K562 (cell line): ENCODE results near the gene ZNF148. TPM values are rescaled to one million over a fixed set of nuclear protein-coding genes. Genes with fewer than 3 reads are reported as not detected.

Source experiments
- ATAC-seq: fragments of 200-7000 bp; cut with Tn5 transposase; 3 replicates; pipeline ENCODE4 v1.9.1; 2020; ENCODE audit warnings: moderate library complexity
- BruUV-seq: library from RNA; stranded (reverse); fragments of 400-500 nt; replicated peaks from 2 replicates; lab custom pipeline; 2021; lab: Mats Ljungman, UMichigan
- CTCF ChIA-PET: fragments of 300-600 bp; formaldehyde crosslinking; extraction: SDS; loops from one replicate; lab custom pipeline; 2021; ENCODE audit warnings: low intra/inter-chr PET ratio; lab: Yijun Ruan, JAX
- POLR2A ChIA-PET: fragments of 300-600, 350-650 bp; sonication (Branson Sonifier 250); formaldehyde crosslinking; extraction: SDS; loops from one replicate; lab custom pipeline; 2021; ENCODE audit warnings: antibody characterized with exemption, inconsistent platforms; lab: Yijun Ruan, JAX
- DNase-seq, 4 experiments: peaks; one replicate each; pipeline versions ENCODE4 v3.0.0 to v3.0.0-alpha.2; 2011 to 2018; ENCODE audit warnings: low spot score in 3 of 4, mixed read lengths in 3 of 4; ENCODE audit errors: extremely low read depth in 1 of 4
- FAIRE-seq: peaks from 2 replicates; lab custom pipeline; 2011; peaks lifted over from hg19 to GRCh38; lab: Jason Lieb, UNC
- H2AFZ ChIP-seq: 2 replicates; pipeline ENCODE4 v1.6.0; 2011; ENCODE audit warnings: low read depth, low read length, control low read depth, inconsistent platforms
- H3K27ac ChIP-seq: fragments of 200-600 bp; 3 replicates; pipeline ENCODE4 v1.8.0; 2011; ENCODE audit warnings: low read depth, mild to moderate bottlenecking, control low read depth, inconsistent platforms, low read length, moderate library complexity, mixed read lengths; ENCODE audit errors: extremely low read depth
- H3K27me3 ChIP-seq, 2 experiments: fragments of 300-600 bp in 1 of 2; 2 replicates in 1 of 2; 3 replicates in 1 of 2; pipeline versions ENCODE4 v1.6.0 to v1.8.0; 2011; ENCODE audit warnings: inconsistent platforms in 2 of 2, low read length in 2 of 2, mild to moderate bottlenecking in 1 of 2, mixed read lengths in 1 of 2, moderate library complexity in 1 of 2; ENCODE audit not compliant: control insufficient read depth in 2 of 2, insufficient read depth in 2 of 2
- H3K36me3 ChIP-seq: fragments of 300-600 bp; 3 replicates; pipeline ENCODE4 v1.8.0; 2011; ENCODE audit warnings: mild to moderate bottlenecking, low read length, inconsistent platforms; ENCODE audit not compliant: control insufficient read depth, insufficient read depth
- H3K4me1 ChIP-seq, 2 experiments: fragments of 200-600 bp in 1 of 2; replicated peaks in 1 of 2; 2 replicates in 1 of 2; 3 replicates in 1 of 2; pipeline versions ENCODE4 v1.5.1 to v1.8.0; 2011; ENCODE audit warnings: inconsistent platforms in 2 of 2, low read length in 2 of 2, mild to moderate bottlenecking in 1 of 2, mixed read lengths in 1 of 2, moderate library complexity in 1 of 2; ENCODE audit not compliant: control insufficient read depth in 2 of 2, insufficient read depth in 2 of 2
- H3K4me2 ChIP-seq: 2 replicates; pipeline ENCODE4 v1.6.1; 2011; ENCODE audit warnings: low read length, control low read depth, inconsistent platforms, mixed read lengths; ENCODE audit not compliant: insufficient read depth
- H3K4me3 ChIP-seq: fragments of 200-600 bp; sonication (generic), shearing (Covaris generic); 2 replicates; pipeline ENCODE4 v1.5.1; 2016; ENCODE audit warnings: control low read depth, inconsistent platforms
- H3K79me2 ChIP-seq: fragments of 200-600 bp; 3 replicates; pipeline ENCODE4 v1.8.0; 2011; ENCODE audit warnings: low read length, inconsistent platforms; ENCODE audit not compliant: control insufficient read depth, insufficient read depth
- H3K9ac ChIP-seq, 2 experiments: 2 replicates each; pipeline versions ENCODE4 v1.6.0 to v1.6.1; 2011; ENCODE audit warnings: low read depth in 2 of 2, low read length in 2 of 2, control low read depth in 1 of 2, inconsistent platforms in 1 of 2, mild to moderate bottlenecking in 1 of 2, mixed read lengths in 1 of 2; ENCODE audit not compliant: insufficient read depth in 1 of 2
- H3K9me1 ChIP-seq: one replicate; pipeline ENCODE4 v1.6.0; 2011; ENCODE audit warnings: inconsistent platforms, mild to moderate bottlenecking, low read length, moderate library complexity; ENCODE audit not compliant: control insufficient read depth, insufficient read depth
- H3K9me3 ChIP-seq: replicated peaks from 2 replicates; pipeline ENCODE4 v1.5.1; 2011; ENCODE audit warnings: low read depth, low read length, inconsistent platforms; ENCODE audit not compliant: control insufficient read depth, insufficient read depth
- H4K20me1 ChIP-seq: replicated peaks from 2 replicates; pipeline ENCODE4 v1.6.1; 2011; ENCODE audit warnings: low read length, inconsistent platforms, mixed read lengths; ENCODE audit not compliant: control insufficient read depth, insufficient read depth
- BRD4 ChIP-seq: fragments of 200-600 bp; sonication (generic); IDR thresholded peaks from 2 replicates; pipeline ENCODE4 v1.6.1; 2017; ENCODE audit warnings: inconsistent platforms
- E4F1 ChIP-seq: fragments of 250-450 bp; sonication (Bioruptor Pico); IDR thresholded peaks from 2 replicates; pipeline ENCODE4 v1.5.0; 2021; ENCODE audit warnings: mild to moderate bottlenecking, borderline replicate concordance
- ESRRB ChIP-seq: fragments of 250-450 bp; sonication (Bioruptor Pico); IDR thresholded peaks from 2 replicates; pipeline ENCODE4 v1.5.0; 2020; ENCODE audit warnings: mild to moderate bottlenecking, moderate library complexity, borderline replicate concordance
- FOXK2 ChIP-seq, 2 experiments: fragments of 450-650 bp; IDR thresholded peaks in 1 of 2; conservative IDR thresholded peaks in 1 of 2; 2 replicates each; pipeline ENCODE4 v1.6.1; 2016; ENCODE audit warnings: low read depth in 2 of 2, mild to moderate bottlenecking in 1 of 2
- GATA2 ChIP-seq: sonication (generic); formaldehyde crosslinking; IDR thresholded peaks from 2 replicates; pipeline ENCODE4 v1.4.0; 2020; ENCODE audit warnings: mild to moderate bottlenecking, missing genetic modification reagents
- GTF2E2 ChIP-seq: fragments of 200-800 bp; sonication (Bioruptor generic); IDR thresholded peaks from 2 replicates; pipeline ENCODE4 v1.6.1; 2016; ENCODE audit warnings: missing genetic modification characterization, missing compliant biosample characterization
- KDM1A ChIP-seq, 2 experiments: fragments of 450-650 bp; IDR thresholded peaks; 2 replicates each; pipeline ENCODE4 v1.6.1; 2016; ENCODE audit warnings: mild to moderate bottlenecking in 2 of 2
- NFATC3 ChIP-seq: fragments of 450-650 bp; IDR thresholded peaks from 2 replicates; pipeline ENCODE4 v1.6.1; 2017; ENCODE audit warnings: mild to moderate bottlenecking
- NFRKB ChIP-seq: fragments of 450-650 bp; IDR thresholded peaks from 2 replicates; pipeline ENCODE4 v1.6.1; 2016; ENCODE audit warnings: low read depth
- POLR3G ChIP-seq: IDR thresholded peaks from 2 replicates; pipeline ENCODE4 v1.6.1; 2011; ENCODE audit not compliant: insufficient read length, insufficient replicate concordance; ENCODE audit errors: extremely low read depth
- SRSF3 ChIP-seq: fragments of 200-400 bp; formaldehyde crosslinking; IDR thresholded peaks from 2 replicates; pipeline ENCODE4 v1.6.1; 2016; ENCODE audit warnings: mild to moderate bottlenecking, low read length, moderate library complexity; ENCODE audit not compliant: insufficient read depth
- TEAD4 ChIP-seq, 2 experiments: sonication (generic) in 1 of 2; formaldehyde crosslinking in 1 of 2; IDR thresholded peaks; 2 replicates each; pipeline versions ENCODE4 v1.6.1 to v1.8.0; 2012 to 2022; ENCODE audit warnings: borderline replicate concordance in 1 of 2, inconsistent platforms in 1 of 2, low read length in 1 of 2, mild to moderate bottlenecking in 1 of 2, missing genetic modification reagents in 1 of 2
- ZNF133 ChIP-seq: fragments of 250-450 bp; sonication (Bioruptor Pico); IDR thresholded peaks from 2 replicates; pipeline ENCODE4 v1.4.0; 2020; ENCODE audit warnings: mild to moderate bottlenecking
- ZNF140 ChIP-seq: fragments of 250-450 bp; sonication (Bioruptor Pico); IDR thresholded peaks from 2 replicates; pipeline ENCODE4 v1.8.0; 2021; ENCODE audit warnings: moderate library complexity, mild to moderate bottlenecking, inconsistent platforms
- ZNF75A ChIP-seq: fragments of 450-650 bp; formaldehyde crosslinking; IDR thresholded peaks from 2 replicates; pipeline ENCODE4 v1.4.0; 2020; ENCODE audit warnings: mild to moderate bottlenecking
- WGBS: fragments of 100-300 bp; shearing (Covaris generic); methylation state at CpG from one replicate; pipeline ENCODE4 v1.1.6; 2016; ENCODE audit warnings: low coverage, mixed read lengths; ENCODE audit not compliant: insufficient coverage; ENCODE audit errors: missing lambda C conversion rate; 5-methylcytosine and 5-hydroxymethylcytosine counted together
- in situ Hi-C: fragments of 300-500 bp; cut with MboI; formaldehyde crosslinking; loops from 4 replicates; pipeline ENCODE4 v1.15.0; 2018; ENCODE audit warnings: inconsistent platforms, mixed read lengths
- intact Hi-C: fragments of 100-400 bp; cut with micrococcal nuclease; formaldehyde crosslinking; loops from 2 replicates; pipeline ENCODE4 v1.14.2; 2022
- polyA plus RNA-seq, 8 experiments: library from polyadenylated mRNA; depleted of rRNA in 4 of 8; stranded (reverse) in 5 of 8; unstranded in 3 of 8; fragments of >200 nt; fragmentation: Nextera tagmentation in 2 of 8; fragmentation: Illumina TruSeq in 1 of 8; extraction: Ambion mirVana in 2 of 8; extraction: Trizol in 1 of 8; gene quantifications; 2 replicates each; pipeline versions ENCODE4 v1.2.1 to v1.2.3, GENCODE V29; 2011 to 2014; ENCODE audit warnings: inconsistent platforms in 1 of 8, missing spikeins in 1 of 8
- total RNA-seq, 7 experiments: library from RNA; depleted of rRNA in 6 of 7; stranded (reverse); fragments of >200 nt in 6 of 7; fragmentation: Illumina TruSeq in 2 of 7; extraction: Trizol in 2 of 7; gene quantifications; 2 replicates each; pipeline versions ENCODE4 v1.2.1 to v1.2.3, GENCODE V29; 2011 to 2021; ENCODE audit warnings: low replicate concordance in 1 of 7

The ZNF148 gene
- total and polyA plus RNA-seq, 9 of the 15 experiments (the other 6 are each of a cell fraction or from before 2014, with no cell fraction given): 2.7 to 15.1 (median 8.3) TPM

- Histone ChIP-seq H4K20me1 (no peaks in the 10 kb centered on the region), H3K4me3 (no peak overlapping the region), H3K4me1 (no peaks in the 10 kb centered on the region; a peak in 1 of 5 replicates), H3K36me3 (peaks cover 17% of the 10 kb centered on the region; the same call in 2 of the 3 replicates), H3K9me1 (no peaks in the 10 kb centered on the region), H3K9me3 (no peaks in the 10 kb centered on the region), H3K79me2 (no peaks in the 10 kb centered on the region), H3K27ac (no peak overlapping the region), H3K27me3 (no peaks in the 10 kb centered on the region), H2AFZ (no peak overlapping the region), H3K4me2 (no peak overlapping the region), H3K9ac (no peak overlapping the region)
- no peak for ATAC-seq
- DNase-seq: no peak
- TF ChIP-seq ESRRB (CRISPR knock-in tag) (no peak), KDM1A (IDR thresholded peaks at IDR 0.05) (no peak), BRD4 (no peak), GTF2E2 (tag) (no peak), ZNF133 (CRISPR knock-in tag) (no peak), FOXK2 (conservative IDR thresholded peaks at IDR 0.05 in 1 of 2, IDR thresholded peaks at IDR 0.05 in 1 of 2; ENCODE audit: low read depth in 2 of 2) (no peak), GATA2 (no peak), POLR3G (no peak), NFRKB (no peak), NFATC3 (no peak), ZNF75A (CRISPR knock-in tag) (no peak), TEAD4 (IDR thresholded peaks at IDR 0.05; ENCODE audit: low read length) (no peak), TEAD4 (CRISPR knock-in tag; IDR thresholded peaks at IDR 0.05; ENCODE audit: borderline replicate concordance) (no peak), E4F1 (CRISPR knock-in tag) (no peak), ZNF140 (CRISPR knock-in tag) (no peak), SRSF3 (no peak)
- ChIA-PET CTCF (no interaction called here), POLR2A (interaction anchor here (0.6 to 0.7 kb wide), 2 partner anchors 65 to 128 kb away, joined by 3 to 4 read pairs; no protein-coding TSS in a partner anchor)
- FAIRE-seq: no peak
- intact Hi-C loops: no loop called here
- no TSS peak for BruUV-seq
- WGBS: 96% methylated on average over 3 of the region's 3 CpGs
- in situ Hi-C loops: no loop called here
These were observed 142.7 kb downstream of the ZNF148 start for GRCh38 chr3:125232401-125232800.
